NOMO-1 treated with dmso at 0.1 percent for 144 hours (cell line): ENCODE data around the gene CFAP61.
"Not testable (repeated sequence)": the region's sequence is repeated elsewhere in the genome, so short reads cannot be mapped to it uniquely, and the experiment has no call there.

Source experiments
- DNase-seq: peaks from one replicate; lab custom pipeline; 2025; ENCODE audit not compliant: unreplicated experiment; lab: John Stamatoyannopoulos, UW

The CFAP61 gene

DNA sequence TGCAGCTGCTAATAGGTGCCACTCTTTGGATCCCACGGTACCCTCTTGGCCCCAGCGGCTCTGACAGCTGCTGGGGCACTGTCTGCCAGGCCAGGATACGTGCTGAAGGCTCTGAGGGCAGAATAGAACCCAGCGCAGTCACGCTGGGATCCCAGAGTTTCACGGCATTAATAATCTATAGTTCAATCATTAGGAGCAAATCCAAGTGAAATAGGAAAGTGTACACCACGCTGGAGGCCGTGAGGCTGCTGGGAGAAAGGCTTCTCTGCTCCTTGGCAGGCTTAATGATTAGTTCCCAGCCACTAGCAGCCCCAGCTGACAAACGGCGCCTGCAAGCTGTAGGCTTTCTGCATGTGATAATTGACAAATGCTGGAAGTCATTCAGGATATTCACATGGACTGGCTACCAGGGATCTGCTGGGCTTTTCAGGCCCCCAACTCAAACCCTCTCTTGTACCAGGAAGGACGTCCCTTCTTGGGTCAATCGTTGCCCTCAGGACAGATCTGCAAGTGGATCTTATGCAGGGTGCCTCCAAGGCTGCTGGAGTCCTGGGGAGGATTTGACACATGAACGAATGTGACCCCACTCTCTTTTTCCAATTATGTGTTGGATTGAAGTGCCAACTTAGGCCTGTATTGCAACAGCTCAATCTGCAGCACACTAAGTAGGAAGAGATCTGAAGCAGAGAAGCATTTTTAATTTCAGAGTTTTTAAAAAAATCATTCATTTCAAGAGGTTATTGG, 265.5 kb downstream of the CFAP61 start:
- no peak for DNase-seq

DNA sequence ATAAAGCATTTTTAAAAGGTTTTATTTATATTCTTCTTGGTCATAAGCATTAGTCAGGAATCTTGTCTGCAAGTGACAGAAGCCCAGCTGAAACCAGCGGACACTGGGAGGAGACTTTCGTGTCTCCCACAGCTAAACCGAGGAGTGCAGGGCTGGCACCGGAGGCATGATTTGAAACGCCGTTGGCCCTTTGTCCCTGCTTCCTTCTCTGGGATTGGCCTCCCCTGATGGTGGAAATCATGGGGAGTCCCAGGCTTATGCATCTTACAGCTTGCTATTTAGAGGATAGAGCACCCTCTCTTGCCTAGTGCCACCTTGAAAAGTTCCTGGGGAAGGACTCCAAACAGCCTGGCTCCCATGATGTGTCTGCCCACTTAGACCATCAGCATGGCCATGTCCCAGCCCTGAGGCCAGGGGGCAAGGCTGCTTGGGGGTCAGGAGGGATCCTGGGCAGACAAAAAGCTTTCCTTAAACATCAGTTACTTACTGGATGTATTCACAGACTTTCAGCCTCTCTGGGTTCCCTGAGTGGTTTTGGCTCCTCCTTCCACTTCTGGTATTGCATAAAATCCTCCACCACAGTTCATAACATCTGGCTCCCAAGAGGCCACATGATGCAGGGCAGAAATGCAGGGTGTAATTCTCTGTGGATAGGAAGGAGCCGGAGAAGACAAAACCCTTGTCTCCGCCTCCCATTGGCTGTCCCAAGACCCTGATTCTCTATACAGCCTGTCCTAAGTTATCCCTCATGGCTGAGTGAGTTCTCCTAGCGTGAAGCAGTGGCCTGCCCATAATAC, 266.2 kb downstream of the CFAP61 start:
- DNase-seq, result peak; percentile 76

DNA sequence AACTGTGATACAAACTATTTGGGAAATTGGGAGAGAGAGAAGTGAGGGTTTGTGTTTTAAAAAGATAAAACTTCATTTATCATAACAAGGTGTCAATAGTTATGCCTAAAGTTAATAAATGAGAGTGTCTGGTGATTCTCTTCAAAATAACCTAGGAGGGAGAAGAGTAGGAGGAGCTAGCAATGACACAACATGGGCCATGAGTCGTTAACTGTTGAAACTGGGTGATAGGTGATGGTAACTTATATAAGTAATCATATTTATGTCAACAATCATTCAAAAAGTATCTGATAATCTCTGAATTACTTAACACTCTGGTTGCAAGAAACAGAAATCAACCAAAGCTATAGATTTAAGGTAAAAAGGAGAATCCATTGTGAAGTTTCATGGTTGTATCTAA, 268.8 kb downstream of the CFAP61 start:
- DNase-seq, result no peak

DNA sequence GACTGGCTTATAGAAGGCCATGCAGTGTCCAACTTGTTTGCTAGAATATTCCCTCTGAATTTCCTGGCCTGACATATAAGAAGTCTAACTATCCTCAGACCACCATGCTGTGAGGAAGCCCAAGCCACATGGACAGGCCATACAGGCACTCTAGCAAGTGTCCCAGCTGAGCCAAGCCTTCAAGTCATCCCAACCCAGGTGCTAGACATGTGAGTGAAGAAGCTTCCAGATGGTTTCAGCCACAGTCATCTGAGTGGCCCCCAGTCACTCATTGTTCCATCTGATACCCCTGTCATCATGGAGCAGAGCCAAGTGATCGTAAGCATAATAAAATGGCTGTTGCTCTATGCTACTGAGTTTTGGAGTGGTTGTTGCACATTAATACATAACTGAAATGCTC, 269.6 kb downstream of the CFAP61 start:
- DNase-seq, result no peak

DNA sequence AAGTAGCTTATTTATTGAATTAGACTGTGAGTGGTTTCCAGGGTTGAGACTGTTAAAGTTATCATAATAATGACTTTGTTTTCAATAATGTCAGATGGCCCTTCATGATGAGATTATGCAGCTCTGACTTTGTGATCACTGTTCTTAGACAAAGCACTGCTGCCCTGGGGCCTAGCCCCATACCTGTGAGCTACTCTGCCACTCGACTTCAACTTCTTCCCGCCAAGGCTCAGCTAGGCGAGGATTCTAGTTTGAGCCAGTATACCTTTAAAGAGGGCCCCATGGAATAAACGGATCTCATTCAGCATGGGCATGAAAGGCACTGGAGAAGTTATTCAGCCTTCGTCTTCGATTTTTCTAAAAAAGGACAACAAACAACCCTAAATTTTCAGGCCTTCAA, 270.6 kb downstream of the CFAP61 start:
- no peak for DNase-seq

DNA sequence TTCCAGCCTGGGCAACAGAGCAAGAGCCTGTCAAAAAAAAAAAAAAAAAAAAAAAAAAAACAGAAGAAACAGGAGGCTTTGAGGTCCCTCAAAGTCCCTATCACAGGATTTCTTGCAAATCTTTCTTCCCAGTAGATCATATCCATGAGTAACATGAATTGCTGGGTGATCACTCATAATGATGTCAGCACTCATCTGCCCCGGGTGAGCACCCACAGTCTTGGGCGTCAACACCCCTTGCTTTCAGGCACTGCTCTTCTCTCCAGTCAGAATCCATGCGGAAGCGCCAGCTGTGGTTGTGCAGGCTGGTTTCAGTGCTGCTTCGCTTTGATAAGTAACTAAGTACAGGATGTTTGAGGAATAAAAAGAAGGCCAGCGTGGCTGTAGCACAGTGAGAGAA, 275.4 kb downstream of the CFAP61 start:
- no peak for DNase-seq

DNA sequence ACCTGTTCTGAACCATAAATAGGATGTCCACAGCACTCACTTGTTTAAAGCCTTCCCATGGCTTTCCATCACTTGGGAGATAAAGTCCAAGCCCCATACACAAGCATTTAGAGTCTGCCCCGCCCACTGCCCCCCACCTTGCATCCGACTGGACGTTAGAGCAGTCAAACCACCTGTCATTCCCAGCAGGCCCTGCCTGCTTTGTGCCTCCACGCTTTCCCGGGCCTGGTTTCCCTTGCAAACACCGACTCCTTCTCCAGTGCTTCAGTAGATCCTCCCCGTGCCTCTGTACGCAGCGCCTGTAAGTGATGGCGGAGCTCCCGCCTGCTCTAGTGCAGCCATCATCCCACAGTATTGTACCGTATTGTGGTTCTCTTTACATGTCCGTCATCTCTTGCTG, 277.2 kb downstream of the CFAP61 start:
- no peak for DNase-seq

DNA sequence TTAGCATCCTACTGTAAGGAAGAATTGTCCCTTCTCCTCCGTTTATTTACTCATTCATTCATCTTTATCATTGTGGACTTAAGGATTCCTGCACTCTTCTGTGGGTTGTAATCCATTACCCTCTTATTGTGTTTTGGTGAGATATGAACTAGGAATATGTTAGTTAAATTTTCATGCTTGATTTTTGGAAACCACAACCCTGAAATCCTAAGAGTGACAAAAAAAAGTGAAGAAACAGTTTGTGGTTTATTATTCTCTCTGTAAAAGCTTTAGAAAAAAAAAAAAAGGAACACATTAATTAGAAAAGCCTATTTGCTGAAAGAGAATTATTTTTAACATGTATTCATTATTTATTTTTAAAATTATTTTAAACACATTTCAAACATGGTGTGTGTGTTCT, 278.8 kb downstream of the CFAP61 start:
- DNase-seq, result no peak

DNA sequence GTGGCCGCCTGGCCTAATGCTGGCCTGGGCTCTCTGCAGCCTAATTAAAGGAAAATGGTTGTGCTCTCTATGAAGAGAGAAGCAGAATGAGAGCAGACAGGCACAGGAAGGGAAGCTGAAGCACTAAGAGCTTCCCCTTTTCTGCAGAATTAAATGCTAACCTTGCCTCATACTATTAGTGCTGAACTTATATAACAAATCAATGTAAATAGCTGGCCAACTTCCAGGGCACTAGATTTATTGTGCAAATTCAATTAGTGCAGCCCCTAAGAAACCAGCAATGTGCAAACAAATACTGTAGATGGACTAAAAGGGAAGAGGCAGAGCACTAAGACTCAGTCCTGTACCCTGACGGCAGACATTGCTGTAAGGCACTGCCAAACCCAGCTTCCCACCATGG, 279.5 kb downstream of the CFAP61 start:
- DNase-seq, result peak; percentile 78

DNA sequence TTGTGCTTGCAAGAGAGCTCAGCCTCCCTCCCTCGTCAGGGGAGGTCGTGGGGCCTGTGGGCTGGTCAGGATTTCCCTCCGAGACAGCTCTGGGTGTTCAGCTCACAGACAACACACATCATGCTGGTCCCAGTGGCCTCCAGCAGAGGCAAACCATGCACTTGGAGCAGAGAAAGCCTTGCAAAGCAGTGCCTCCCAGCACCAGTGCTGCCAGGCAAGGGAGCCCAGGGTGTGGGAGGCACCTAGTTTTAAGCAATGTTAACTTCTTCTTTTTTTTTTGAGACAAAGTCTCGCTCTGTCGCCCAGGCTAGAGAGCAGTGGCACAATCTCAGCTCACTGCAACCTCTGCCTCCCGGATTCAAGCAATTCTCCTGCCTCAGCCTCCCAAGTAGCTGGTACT, 281.5 kb downstream of the CFAP61 start:
- DNase-seq, result peak; percentile 69

DNA sequence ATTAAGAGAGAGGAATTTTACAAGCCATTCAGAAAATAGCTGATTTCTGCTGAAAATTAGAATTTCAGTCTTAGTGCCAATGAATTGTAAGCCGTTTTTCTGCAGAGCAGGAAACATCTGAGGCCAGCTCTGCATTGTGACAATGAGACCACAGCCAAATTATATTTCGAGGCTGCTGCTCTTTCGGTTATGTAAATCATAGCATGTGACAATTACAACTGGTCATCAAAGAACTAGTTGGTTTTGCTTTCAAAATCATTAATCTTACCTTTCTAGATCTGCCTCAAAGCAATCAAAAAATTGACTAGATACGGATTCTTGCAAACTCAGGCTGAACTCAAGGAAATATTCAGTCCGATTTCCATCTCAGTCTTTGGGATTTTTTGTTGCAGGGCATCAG, 282.2 kb downstream of the CFAP61 start:
- DNase-seq, result no peak

DNA sequence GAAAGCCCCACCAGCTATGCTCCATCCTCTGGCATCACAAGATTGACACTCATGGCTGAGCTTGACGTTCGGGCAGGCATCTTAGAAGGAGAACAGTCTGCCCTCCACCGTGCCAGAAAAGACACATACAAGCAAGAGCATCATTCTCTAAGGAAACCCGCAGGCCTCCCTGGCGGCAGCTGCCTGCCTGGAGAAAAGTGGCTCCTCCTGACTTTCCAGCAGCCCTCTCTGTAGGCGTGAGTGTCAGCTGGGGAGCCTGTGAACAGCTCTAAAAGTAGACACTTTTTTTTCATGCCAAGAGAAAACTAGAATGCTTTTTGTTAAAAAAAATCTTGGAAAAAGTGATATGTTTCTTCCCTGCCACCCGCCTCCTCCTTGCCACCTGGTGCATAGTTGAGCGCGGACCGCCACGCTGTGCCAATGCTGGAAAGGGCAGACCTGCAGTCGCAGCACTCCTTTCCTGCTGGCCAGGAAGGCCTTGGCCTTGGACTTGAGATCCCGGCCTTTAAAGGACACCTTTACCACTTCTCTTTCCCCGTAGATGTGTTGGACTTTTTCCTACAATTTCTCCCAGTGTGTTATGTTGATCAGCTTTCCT, 285.9 kb downstream of the CFAP61 start:
- no peak for DNase-seq

DNA sequence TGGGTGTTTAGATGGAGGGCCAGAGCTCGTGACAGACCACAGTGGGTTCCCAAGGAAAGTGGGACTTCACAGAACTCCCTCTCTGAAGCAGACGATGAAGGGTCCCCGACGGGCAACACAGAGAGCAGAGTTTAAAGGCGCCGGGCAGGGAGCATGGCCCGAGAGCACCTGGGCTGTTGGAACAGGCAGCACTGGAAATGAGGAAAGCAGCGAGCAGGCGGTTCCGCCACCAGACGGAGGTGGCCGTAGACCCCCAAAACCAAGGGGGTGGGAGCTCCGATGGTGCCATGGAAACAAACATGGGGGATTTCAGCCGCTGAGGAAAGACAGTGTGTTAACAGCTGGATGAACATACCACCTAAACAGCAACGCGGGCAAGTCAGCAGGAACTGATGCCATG, 288.1 kb downstream of the CFAP61 start:
- no peak for DNase-seq

DNA sequence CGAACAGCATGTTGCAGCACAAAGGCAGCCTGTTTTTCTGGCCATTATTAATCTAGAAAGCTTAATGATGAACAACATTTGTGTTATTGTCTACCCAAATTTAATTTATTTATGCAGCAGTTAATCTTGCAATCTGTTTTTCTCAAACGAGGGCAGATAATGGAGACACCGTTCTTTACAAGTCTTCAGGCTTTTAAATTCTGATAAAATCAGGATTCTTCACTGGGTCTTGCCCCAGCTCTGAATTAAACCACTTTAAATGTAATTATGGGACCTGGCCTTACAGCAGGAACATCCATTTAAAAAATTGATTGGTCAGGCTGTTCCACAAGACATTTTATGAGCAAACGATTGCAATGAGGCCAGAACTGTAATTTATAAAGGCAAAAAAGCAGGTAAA, 289.0 kb downstream of the CFAP61 start:
- no peak for DNase-seq

DNA sequence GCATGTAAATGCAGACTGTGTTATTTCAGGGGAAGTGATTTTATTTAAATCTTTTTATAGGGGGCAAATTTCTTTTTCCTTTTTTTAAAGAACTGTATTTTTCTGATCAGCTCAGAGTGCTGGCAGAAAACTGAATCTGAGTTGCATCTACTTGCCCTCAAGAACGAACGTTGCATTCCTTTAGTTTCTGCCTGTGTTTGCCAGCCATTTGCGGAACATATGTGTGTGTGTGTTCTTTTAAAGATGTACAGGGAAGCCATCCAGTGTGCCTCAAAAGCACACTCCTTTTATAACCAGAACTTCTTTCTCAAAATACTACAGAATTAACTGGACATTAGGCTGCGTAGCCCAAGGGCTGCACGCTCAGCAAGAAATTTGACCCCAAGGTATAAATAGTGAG, 289.7 kb downstream of the CFAP61 start:
- DNase-seq, result no peak

DNA sequence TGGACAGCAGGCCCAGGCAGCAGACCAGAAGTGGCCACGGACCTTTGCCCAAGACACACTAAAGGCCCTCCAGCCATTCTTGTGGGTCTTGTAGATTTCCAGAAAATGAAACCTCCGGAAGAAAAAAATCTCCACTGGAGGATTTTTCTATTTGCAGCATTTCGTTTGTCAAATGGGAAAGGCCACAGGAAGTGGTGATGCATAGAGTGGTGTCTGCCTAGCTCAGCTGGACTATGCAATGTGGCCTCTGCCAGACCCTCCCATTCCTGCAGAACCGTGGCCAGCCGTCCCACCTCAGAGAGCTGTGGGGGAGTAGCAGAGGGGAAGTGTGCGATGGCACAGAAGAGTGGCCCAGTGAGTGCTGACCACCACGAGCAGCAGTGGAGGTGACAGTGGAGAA, 291.6 kb downstream of the CFAP61 start:
- no peak for DNase-seq

DNA sequence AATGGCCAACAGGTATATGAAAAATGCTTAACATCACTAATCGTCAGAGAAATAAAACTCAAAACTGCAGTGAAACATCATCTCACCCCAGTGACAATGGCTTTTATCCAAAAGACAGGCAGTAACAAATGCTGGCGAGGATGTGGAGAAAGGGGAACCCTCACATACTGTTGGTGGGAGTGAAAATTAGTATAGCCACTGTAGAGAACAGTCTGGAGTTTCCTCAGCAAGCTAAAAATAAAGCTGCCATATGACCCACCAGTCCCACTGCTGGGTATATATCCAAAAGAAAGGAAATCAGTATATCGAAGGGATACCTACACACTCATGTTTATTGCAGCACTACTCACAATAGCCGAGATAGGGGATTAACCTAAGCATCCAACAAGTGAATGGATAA, 292.1 kb downstream of the CFAP61 start:
- no peak for DNase-seq

DNA sequence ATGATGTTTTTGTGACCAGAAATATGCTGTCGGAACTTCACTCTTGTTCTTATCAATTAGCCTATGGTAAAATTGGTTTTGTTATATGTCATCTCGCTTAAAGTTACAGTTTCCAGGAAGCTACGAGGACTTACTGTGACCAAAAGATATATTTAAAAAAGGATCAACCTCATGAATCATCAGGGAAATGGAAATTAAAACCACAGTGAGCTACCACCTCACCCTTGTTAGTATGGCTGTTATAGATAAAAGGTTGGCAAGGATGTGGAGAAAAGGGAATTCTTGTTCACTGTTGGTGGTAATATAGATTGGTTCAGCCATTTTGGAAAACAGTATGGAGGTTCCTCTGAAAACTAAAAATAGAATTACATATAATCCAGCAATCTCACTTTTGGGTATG, 301.2 kb downstream of the CFAP61 start:
- no peak for DNase-seq

DNA sequence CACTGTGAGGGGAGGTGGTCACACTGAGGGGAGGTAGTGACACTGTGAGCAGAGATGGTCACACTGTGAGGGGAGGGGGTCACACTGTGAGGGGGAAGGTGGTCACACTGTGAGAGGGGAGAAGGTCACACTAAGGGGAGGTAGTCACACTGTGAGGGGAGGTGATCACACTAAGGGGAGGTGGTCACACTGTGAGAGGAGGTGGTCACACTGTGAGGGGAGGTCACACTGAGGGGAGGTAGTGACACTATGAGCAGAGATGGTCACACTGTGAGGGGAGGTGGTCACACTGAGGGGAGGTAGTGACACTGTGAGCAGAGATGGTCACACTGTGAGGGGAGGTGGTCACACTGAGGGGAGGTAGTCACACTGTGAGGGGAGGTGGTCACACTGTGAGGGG, 303.2 kb downstream of the CFAP61 start:
- DNase-seq, result not testable (repeated sequence)

DNA sequence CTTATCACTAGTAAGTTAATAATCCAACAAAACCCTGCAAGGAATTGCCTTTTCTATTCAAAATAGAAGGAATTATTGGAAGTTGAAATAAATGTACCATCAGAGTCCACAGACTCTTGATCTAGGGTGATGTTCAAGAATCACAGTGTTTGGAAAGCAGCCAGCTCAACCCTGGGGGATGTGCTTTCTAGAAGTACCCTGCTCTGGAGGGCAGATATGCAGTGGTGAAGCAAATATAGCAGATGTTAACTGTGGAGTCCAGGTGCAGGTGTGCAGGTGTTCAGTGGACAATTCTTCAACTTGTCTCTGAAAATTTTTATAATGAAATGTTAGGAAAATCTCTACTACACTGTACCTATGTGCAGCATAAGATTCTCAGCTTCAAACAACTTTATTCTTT, 306.5 kb downstream of the CFAP61 start:
- no peak for DNase-seq

DNA sequence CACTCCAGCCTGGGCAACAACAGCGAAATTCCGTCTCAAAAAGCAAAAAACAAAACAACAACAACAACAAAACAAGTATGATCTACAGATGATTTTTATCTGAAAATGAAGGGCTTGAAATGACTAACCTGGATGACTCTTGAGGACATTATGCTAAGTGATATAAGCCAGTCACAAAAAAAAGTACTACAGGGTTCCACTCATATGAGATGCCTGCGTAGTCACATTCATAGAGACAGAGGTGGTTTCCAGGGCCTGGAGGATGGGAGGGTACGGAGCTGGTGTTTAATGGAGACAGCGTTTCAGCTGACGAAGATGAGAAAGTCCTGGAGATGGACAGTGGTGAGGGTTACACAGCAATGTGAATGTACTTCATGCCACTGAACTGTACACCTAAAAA, 307.3 kb downstream of the CFAP61 start:
- no peak for DNase-seq

DNA sequence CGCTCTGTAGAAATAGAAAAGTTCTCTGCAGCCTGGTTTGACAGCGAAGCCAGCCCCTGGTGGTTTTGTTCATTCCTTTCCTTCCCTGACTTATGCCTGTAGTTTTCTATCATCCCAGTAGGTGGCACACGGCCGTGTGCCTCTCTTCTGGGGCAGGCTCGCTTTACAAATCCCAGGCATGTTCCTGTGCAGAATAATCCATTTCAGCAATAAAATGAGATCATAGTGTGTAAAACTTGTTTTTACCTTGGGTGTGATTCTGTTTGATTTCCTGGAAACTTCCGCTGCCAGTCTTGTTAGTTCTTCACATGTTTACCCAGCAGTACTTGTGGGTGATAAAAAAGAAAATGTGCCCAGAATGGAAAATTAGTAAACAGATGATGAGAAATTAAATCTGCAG, 308.1 kb downstream of the CFAP61 start:
- DNase-seq, result peak; percentile 58
